Esophagus (tissue), 2 donors: Measurements from ENCODE around the gene C16orf78. TPM values are rescaled to one million over a fixed set of nuclear protein-coding genes. Genes with fewer than 3 reads are reported as not detected.

Source experiments
- H3K27ac ChIP-seq, 2 donors: one replicate each; pipeline ENCODE4 v1.5.1; 2013; ENCODE audit warnings: low read depth in 2 of 2, mild to moderate bottlenecking in 2 of 2, inconsistent platforms in 1 of 2, low read length in 1 of 2, moderate library complexity in 1 of 2
- H3K27me3 ChIP-seq, 2 donors: one replicate each; pipeline ENCODE4 v1.6.1; 2013; ENCODE audit warnings: low read length in 2 of 2, control low read depth in 1 of 2, mild to moderate bottlenecking in 1 of 2; ENCODE audit not compliant: insufficient read depth in 2 of 2, control insufficient read depth in 1 of 2
- H3K36me3 ChIP-seq, 2 donors: one replicate each; pipeline ENCODE4 v1.6.1; 2013; ENCODE audit warnings: low read length in 1 of 2; ENCODE audit not compliant: control insufficient read depth in 2 of 2, insufficient read depth in 2 of 2
- H3K4me1 ChIP-seq, 2 donors: one replicate each; pipeline ENCODE4 v1.6.1; 2013; ENCODE audit warnings: low read length in 1 of 2; ENCODE audit not compliant: control insufficient read depth in 2 of 2, insufficient read depth in 2 of 2
- H3K4me3 ChIP-seq, 2 donors: one replicate each; pipeline ENCODE4 v1.5.1; 2013; ENCODE audit warnings: low read length in 2 of 2, mild to moderate bottlenecking in 2 of 2, low read depth in 1 of 2, moderate library complexity in 1 of 2
- H3K9me3 ChIP-seq, 2 donors: one replicate each; pipeline ENCODE4 v1.6.1; 2013; ENCODE audit warnings: mild to moderate bottlenecking in 2 of 2, low read depth in 1 of 2, low read length in 1 of 2, moderate library complexity in 1 of 2; ENCODE audit not compliant: control insufficient read depth in 2 of 2, insufficient read depth in 1 of 2
- WGBS, 2 donors: extraction: QIAGEN DNeasy Blood & Tissue Kit; methylation state at CpG; one replicate each; pipeline ENCODE4 v1.1.7; 2013; 5-methylcytosine and 5-hydroxymethylcytosine counted together
- polyA plus RNA-seq, 2 donors: library from polyadenylated mRNA; stranded (reverse); fragments of 200-250 nt; gene quantifications; one replicate each; pipeline ENCODE4 v1.2.3, GENCODE V29; 2013
- donor health status: healthy with polysubstance abuse.
- donor health status: Bipolar disorder and iron deficiency.

Gene C16orf78
- polyA plus RNA-seq, 2 donors, result not detected

GRCh38 chr16:49405530-49405929, 31.9 kb downstream of the C16orf78 start:
- H3K9me3 ChIP-seq, result peaks cover 0 to 3% of the 10 kb centered on the region in 2 donors
- no peaks in the 10 kb centered on the region for H3K4me1 ChIP-seq
- 71 to 72% methylated on average over 6 of the region's 6 CpGs for WGBS, 2 donors
- no peaks in the 10 kb centered on the region for H3K27me3 ChIP-seq
- H3K4me3 ChIP-seq, result no peak overlapping the region
- H3K36me3 ChIP-seq, result no peaks in the 10 kb centered on the region
- no peak overlapping the region for H3K27ac ChIP-seq

GRCh38 chr16:49407873-49408550, 34.4 kb downstream of the C16orf78 start:
- 17 to 19% methylated on average over 17 of the region's 17 CpGs for WGBS, 2 donors
- Histone ChIP-seq H3K9me3 (no peaks in the 10 kb centered on the region), H3K36me3 (no peaks in the 10 kb centered on the region), H3K27me3 (no peaks in the 10 kb centered on the region), H3K27ac (no peak overlapping the region), H3K4me3 (no peak overlapping the region), H3K4me1 (no peaks in the 10 kb centered on the region)

GRCh38 chr16:49409121-49409520, 35.5 kb downstream of the C16orf78 start:
- Histone ChIP-seq H3K36me3 (no peaks in the 10 kb centered on the region), H3K9me3 (no peaks in the 10 kb centered on the region), H3K4me1 (no peaks in the 10 kb centered on the region), H3K27me3 (peaks cover 0 to 3% of the 10 kb centered on the region in 2 donors), H3K27ac (no peak overlapping the region), H3K4me3 (no peak overlapping the region)
- WGBS, 2 donors, result 93 to 96% methylated on average over 2 of the region's 2 CpGs

GRCh38 chr16:49410226-49410625, 36.6 kb downstream of the C16orf78 start:
- Histone ChIP-seq H3K4me1 (no peaks in the 10 kb centered on the region), H3K36me3 (no peaks in the 10 kb centered on the region), H3K9me3 (no peaks in the 10 kb centered on the region), H3K4me3 (no peak overlapping the region), H3K27me3 (peaks cover 0 to 3% of the 10 kb centered on the region in 2 donors), H3K27ac (no peak overlapping the region)
- 87 to 91% methylated on average over 3 of the region's 3 CpGs for WGBS, 2 donors

- H3K4me1 ChIP-seq, result no peaks in the 10 kb centered on the region
- 81 to 84% methylated on average over 11 of the region's 11 CpGs for WGBS, 2 donors
- no peak overlapping the region for H3K4me3 ChIP-seq
- H3K27me3 ChIP-seq, result peaks cover 0 to 3% of the 10 kb centered on the region in 2 donors
- no peak overlapping the region for H3K27ac ChIP-seq
- no peaks in the 10 kb centered on the region for H3K9me3 ChIP-seq
- H3K36me3 ChIP-seq, result no peaks in the 10 kb centered on the region
Observed at GRCh38 chr16:49411121-49411970, 37.7 kb downstream of the C16orf78 start.

- 90% methylated on average over 15 of the region's 15 CpGs for WGBS, 2 donors
- Histone ChIP-seq H3K4me3 (no peak overlapping the region), H3K36me3 (no peaks in the 10 kb centered on the region), H3K27me3 (peaks cover 0 to 3% of the 10 kb centered on the region in 2 donors), H3K27ac (no peak overlapping the region), H3K9me3 (no peaks in the 10 kb centered on the region), H3K4me1 (no peaks in the 10 kb centered on the region)
Observed at GRCh38 chr16:49414671-49415070, 41.1 kb downstream of the C16orf78 start.

- H3K27ac ChIP-seq, result no peak overlapping the region
- no peak overlapping the region for H3K4me3 ChIP-seq
- no peaks in the 10 kb centered on the region for H3K36me3 ChIP-seq
- H3K9me3 ChIP-seq, result no peaks in the 10 kb centered on the region
- no peaks in the 10 kb centered on the region for H3K4me1 ChIP-seq
- WGBS, 2 donors, result 84 to 86% methylated on average over 10 of the region's 10 CpGs
- H3K27me3 ChIP-seq, result peaks cover 0 to 3% of the 10 kb centered on the region in 2 donors
Observed at GRCh38 chr16:49415083-49415482, 41.5 kb downstream of the C16orf78 start.

GRCh38 chr16:49416001-49416675, 42.5 kb downstream of the C16orf78 start:
- WGBS, 2 donors, result 87 to 90% methylated on average over 15 of the region's 15 CpGs
- Histone ChIP-seq H3K27ac (no peak overlapping the region), H3K36me3 (no peaks in the 10 kb centered on the region), H3K4me1 (no peaks in the 10 kb centered on the region), H3K9me3 (no peaks in the 10 kb centered on the region), H3K4me3 (no peak overlapping the region), H3K27me3 (peaks cover 0 to 3% of the 10 kb centered on the region in 2 donors)

GRCh38 chr16:49417354-49417753, 43.8 kb downstream of the C16orf78 start:
- H3K4me1 ChIP-seq, result no peaks in the 10 kb centered on the region
- peaks cover 0 to 3% of the 10 kb centered on the region in 2 donors for H3K27me3 ChIP-seq
- no peaks in the 10 kb centered on the region for H3K9me3 ChIP-seq
- 84 to 90% methylated on average over 2 of the region's 2 CpGs for WGBS, 2 donors
- no peaks in the 10 kb centered on the region for H3K36me3 ChIP-seq
- H3K27ac ChIP-seq, result no peak overlapping the region
- no peak overlapping the region for H3K4me3 ChIP-seq
